ENCODE results near the gene HAUS7.

The HAUS7 gene

DNA sequence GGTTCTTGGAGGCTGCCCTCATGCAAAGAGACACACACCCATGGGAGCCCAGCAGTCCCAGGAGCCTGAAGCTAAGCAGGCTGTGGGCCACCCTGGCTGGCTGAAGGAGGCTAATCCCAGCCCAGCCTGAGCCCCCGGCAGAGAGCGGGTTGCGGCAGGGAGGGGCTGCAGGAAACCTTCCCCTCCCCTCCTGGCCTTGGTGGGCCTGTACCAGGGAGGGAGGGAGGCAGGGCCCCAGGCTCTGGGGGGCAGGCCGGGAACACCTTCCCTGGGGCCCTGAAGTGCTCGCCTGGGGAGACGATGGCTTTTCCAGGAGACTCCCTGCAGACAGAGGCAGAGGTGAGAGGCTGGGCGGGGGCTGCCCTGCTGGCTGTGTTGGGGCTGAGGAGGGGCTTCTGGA lies 28.1 kb upstream of the HAUS7 start:
- no peak for FAIRE-seq

DNA sequence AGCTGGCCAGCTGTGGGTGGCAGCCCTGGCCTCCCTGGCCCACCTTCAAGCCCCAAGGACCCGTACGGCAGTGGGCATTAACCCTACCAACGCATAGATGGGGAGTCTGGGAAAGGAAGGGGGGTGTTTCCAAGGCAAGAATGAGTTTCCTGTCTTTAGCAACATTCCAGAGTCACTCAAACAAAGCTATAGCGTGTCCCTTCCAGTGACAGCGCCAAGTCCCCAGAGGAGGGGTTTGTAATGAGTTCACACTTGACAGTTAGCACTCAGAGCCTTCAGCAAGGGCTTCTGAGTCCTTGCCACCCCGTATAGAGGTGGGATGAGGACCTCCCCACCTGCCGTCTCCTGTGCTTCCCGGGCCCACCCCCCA lies 26.2 kb upstream of the HAUS7 start:
- no peak for FAIRE-seq

DNA sequence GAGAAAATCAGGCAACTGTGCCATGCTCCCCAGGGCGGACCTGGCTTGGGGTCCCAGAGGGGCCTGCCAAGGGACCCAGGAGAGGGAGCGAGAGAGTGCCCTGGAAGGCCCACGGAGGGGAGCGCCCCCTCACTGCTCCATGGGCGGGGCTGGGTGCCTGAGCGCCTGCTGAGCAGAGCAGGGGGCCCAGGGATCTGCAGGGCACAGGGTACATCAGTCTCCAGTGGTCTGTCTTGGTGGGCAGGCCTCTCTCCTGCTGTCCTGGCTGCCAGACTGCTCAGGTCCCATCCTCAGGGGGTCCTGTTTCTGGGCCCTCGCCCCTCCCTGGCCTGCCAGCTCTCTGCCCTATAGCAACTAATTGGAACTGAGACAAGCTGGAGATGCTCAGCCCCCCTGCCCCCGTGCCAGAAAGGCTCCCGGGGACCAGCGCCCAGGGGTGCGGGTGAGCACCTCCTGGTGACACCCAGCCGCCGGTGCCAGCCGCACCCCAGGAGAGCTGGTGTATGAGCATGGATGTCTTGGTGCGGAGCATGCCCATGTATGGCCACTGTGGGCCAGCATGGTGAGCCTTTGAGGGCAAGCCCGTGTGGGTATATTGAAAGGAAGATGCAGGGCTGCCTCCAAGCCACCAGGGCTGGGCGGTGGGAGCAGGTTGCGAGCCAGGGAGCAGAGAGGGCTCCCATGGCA lies 25.7 kb upstream of the HAUS7 start:
- no peak for FAIRE-seq

DNA sequence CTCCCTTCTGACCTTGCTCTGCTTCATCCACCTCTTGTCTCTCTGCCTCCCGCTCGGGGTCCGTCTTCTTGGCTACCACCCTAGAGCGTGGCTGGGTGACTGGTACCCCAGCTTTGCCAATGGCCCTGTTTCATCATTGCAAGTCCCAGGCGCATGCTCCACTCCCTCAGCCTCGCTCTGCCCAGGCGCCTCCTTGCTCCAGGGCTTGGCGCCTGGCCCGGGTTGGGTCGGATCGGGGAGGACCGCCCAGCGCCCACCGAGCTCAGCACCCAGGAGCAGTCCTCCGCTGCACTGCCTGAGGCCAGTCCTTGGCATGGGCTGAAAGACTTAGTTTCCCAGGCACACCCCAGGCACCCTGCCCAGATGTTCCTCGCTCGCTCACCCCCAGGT lies 25.0 kb upstream of the HAUS7 start:
- FAIRE-seq = no peak

DNA sequence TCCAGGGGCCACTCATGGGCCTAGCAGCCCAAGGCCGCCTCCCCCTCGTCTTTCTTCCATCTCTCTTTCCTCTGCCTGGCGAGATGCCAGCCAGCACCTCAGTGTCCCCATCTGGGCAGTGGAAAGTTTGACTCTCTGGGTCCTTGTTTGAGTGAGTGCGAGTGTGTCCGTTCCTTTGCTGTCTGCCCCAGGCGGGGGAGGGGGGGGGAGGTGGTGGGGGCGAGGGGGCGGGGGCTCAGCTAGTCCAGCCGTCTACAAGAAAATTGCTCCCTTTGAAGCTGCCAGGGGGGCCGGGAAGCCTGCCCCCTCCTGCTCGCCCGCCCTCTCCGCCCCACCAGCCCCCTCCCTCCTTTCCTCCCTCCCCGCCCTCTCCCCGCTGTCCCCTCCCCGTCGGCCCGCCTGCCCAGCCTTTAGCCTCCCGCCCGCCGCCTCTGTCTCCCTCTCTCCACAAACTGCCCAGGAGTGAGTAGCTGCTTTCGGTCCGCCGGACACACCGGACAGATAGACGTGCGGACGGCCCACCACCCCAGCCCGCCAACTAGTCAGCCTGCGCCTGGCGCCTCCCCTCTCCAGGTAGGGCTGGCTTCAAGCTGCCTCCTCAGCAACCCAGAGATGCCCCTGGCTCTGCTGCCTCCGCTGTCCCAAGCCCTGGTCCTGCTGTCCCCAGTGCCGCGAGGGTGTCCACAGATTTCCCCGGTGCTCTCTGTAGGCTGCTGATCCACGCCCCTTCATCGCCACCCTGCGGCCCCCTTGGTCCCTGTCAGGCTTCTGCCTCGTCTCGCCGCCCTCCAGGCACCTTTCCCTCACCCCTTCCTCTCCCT lies 24.4 kb upstream of the HAUS7 start, which contains the start of gene BGN:
TSS of gene BGN (plus strand) at position 440 of the 821 bp plus-strand sequence. CDS start 9,652 bp downstream, outside the sequence.
- no peak for FAIRE-seq

DNA sequence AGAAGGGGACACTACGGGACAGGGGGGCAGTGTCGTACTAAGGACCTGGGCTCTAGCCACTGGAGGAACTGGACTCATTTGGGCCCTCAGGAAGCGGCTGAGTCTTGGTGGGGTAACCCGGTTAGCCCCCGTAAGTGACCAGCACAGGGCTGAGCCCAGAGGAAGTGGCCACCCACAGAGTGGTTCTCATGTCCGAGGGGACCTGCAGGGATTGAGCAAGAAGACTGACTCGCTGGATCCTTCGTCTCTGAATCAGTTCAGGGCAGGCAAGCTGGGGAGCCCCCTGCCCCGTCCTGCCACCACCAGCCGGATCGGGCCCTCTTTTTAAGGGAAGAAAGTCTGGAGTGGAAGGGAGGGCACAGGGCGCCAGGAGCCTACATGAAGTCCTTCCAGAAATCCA lies 23.7 kb upstream of the HAUS7 start:
- no peak for FAIRE-seq

DNA sequence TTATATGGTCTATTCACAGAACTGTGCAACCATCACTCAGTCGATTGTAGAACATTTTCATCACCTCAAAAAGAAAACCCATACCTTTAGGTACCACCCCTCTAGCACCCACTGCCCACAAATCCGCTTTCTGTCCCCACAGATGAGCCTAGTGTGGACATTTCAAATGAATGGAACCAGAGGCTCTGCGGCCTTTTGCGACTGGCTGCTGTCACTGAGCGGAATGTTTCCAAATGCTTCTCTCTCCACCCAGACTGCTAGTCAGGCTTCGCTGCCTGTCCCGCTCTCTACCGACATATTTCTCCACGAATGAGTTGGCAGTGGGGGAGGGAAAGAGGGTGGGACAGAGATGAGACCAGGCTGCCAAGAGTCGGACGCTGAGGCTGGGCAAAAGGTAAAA lies 22.7 kb upstream of the HAUS7 start:
- no peak for FAIRE-seq

DNA sequence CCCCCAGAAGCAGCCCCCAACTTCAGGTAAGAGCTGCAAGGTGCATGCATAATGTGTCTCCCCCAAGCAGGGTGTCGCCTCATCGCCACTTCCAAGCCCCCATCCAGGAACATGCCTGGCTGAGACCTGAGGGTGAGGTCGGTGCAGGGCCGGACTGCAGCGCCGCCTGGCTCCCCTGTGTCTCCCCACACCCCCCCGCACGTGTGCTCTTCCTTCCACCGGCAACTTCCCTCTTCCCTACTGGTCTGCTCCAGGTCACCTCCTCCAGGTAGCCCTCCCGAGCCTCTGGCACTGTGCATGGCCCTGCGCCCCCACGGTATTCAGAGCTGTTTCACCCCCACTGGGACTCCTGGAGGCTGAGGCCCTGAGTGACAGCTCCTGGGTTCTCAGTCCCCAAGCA lies 22.2 kb upstream of the HAUS7 start:
- FAIRE-seq = no peak

DNA sequence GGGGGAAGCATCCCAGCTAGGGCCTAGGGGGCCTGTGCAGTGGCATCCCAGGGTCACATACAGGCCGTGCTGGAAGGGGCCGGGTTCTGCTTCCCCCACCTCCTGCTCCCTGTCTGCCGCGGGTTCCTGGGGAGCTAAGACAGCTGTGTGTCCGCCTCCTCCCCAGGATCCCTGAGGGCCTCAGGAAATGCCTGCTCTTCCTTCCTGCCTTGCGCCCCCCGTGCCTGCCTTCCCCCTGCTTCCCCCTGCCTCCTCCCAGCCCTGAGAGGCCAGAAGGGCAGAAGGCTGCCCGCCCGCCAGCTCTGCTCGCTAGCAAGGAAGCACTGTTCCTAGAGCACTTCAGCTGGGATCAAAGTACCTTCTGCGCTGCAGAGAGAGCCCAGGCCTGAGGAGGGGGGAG lies 21.5 kb upstream of the HAUS7 start:
- FAIRE-seq = no peak

DNA sequence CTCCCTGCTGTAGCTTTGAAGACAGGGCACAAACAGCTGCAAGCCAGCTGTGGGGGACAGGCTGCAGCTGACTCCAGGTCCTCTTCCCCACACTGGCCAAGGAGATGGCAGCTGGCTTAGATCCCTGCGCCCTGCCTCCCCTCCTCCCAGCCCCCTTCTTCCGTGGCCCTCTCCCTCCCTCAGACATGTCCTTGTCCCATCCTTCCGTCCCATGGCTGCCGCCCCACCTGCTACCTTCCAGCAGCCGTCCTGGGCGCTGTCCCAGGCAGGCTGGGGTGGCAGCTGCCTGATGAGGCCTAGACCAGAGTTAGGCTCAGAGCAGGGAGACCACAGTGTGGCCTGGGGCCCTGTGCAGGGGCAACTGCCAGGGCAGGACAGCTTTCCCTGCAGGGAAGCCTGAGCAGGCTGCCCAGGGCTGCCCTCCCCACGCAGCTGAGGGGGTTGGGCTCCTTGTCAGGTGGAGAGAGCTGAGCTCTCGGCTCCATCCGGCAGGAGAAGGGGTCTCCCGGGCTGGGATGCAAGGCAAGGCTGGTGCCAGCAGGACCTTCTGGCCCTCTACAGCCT lies 21.1 kb upstream of the HAUS7 start:
- FAIRE-seq = no peak

DNA sequence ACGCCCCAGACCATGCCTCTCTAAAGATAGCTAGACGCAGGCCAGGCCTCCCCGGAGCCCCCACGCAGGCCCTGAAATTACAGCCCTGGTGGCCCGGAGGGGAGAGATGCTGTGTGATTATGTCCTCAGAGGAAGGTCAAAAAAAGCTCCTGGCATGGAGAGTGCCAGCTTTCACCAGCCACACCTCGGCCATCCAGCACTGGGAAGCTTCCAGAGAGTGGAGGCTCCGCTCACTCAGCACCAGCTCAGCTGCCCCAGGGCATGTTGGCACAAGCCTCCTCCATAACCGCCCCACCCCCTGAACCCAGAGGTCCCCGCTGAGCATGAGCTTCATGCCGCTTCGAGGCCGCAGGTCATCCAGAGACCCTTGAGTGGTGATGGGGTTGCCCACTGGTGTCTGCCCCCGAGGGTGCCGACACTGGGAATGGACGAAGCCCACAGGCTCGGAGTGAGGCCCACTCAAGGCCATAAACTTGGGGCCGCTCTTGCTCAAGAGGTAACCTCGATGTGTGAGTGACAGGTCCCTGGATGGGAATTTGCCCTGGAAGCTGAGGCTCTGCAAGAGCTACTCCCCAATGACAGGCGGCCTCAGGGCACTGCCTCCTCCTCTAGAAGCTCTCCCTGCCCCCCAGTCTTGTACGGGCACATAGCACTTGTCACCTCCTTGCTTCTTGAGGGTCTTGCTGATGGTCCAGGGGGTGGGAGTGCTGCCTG lies 20.0 kb upstream of the HAUS7 start:
- no peak for FAIRE-seq

DNA sequence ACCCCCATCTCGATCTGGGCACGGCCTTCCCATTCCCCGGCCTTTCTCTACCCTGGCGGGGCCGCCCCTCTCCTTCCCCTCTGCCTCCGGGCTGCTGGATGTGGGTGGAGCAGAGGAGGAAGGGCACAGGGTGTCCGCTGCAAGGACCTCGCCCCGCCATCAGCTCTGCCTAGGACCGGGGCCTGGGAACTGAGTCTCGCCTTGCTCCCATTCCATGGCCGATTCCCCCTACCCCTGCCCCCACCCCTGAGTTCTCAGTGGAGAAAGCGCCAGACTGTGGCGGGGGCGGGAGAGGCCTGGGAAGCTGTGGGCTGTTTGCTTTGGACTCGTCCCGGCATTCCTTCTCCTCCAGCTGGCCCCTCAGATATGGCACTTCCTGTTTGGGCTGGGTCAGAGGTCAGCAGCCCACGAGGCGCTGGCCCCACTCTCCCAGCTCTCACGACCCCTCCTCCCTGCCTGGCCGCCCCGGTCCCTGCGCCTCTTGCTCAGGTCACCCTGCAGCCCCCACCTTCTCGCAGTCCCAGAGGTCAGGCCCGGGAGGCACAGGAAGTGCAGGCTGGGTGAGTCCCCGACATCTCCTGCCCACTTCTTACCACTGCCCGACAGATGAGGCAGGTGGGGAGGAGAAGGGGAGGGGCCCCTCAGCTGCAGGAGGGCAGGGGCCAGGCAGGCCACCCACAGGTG lies 18.0 kb upstream of the HAUS7 start:
- no peak for FAIRE-seq

DNA sequence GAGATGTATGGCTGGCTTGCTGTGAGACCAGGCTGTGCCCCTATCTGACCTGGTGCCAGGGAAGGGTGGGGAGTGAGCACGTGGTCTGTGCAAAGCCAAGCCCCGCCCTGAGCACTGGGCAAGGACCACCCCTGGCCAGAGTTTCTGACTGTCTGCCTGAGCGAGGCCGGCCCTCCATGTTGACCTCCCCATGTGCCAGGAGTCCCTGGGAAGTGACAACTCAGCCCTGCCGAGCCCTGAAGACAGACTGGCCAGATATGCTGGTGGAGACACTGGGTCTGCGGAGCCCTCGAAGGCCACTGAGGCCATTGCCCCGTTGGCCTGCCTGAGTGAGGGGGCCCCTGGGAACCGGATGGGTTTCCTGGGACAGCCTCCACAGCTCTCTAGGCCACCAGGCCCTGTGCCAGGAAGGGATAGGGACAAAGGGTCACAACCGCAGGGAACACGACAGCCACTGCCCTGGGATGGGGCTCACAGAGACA lies 17.3 kb upstream of the HAUS7 start:
- no peak for FAIRE-seq

DNA sequence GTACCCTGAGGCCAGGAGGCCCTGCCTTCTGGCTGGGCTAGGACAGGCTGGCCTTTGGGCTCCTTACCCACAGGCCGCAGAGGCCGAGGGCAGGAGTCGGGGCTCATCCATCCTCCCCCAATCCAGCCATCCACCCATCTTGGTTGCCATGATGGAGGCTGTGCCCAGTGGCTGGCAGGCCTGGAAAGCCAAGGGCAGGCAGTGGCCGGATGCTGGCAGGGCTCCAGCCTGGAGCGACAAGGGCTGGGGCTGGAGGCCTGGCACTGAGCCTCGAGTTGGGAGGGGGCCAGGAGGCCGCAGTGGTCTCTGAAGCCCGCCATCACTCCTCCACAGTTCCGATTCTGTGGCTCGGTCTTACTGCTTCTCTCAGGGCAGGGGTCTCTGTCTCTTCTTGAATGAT lies 15.8 kb upstream of the HAUS7 start:
- no peak for FAIRE-seq

DNA sequence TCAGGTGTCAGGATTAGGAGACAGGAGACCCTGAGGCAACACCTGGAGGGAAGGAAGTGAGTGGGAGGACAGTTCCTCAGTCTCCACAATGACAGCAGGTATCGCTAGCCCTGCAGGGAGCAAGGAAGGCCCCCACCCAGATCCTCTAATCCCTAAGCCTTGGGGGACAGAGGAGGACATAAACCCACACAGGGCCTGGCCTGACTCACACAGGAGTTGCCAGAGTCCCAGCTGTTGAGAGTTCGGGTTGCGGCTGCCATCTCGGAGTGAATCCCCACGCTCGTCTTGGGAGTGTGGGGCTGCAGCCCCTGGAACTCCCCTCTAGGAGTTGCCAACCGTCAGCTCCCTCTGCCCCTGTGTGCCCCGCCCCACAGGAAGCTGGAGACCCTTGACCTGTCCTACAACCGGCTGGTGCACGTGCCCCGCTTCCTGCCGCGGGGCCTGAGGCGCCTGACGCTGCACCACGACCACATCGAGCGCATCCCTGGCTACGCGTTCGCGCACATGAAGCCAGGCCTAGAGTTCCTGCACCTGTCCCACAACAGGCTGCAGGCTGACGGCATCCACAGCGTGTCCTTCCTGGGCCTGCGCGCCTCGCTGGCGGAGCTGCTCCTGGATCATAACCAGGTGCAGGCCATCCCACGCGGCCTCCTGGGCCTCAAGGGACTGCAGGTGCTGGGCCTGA lies 15.2 kb upstream of the HAUS7 start:
- FAIRE-seq = no peak

DNA sequence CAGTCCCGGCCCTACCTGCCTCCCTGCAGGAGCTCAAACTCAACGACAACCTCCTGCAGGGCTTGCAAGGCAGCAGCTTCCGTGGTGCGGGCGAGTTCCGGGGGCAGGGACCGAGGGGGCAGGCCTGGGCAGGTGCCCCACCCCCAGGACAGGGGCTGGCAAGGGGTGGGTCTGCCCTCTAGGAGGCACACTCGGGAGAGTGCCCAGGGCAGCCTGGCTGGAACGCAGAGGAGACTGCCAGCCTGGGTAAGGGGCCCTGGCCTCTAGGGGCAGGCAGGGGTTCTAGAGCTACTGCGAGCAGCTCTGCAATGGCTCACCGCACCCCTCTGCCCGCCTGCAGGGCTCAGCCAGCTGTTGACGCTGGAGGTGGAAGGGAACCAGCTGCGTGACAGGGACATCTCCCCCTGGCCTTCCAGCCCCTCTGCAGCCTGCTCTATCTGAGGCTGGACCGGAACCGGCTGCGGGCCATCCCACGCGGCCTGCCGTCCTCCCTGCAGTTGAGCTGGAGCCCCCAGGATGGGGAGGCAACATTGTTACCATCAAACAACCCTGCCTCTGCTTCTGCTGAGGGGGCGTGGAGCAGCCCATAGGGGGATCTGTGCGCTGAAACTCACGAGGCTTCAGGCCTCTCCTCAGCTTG lies 12.1 kb upstream of the HAUS7 start:
- FAIRE-seq = no peak

DNA sequence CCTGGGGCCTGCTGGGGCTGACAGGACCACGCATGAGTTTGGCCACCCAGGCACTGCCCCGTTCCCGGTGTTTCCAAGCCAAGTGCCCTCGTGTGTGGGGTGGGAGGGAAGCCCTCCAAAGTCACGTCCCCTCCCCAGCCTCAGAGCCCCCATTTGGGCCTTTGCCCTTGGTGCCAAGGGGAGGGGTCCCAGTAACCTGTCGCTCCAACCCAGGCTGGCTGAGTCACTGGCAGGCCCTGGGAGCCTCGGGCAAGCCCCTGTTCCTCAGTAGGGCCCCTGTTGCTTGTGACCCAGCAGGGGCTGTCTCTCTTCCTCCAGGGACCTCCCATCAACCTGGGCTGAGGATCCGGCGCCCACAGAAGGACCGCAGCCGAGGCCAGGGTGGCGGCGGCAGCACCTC lies 10.7 kb upstream of the HAUS7 start:
- FAIRE-seq = no peak

DNA sequence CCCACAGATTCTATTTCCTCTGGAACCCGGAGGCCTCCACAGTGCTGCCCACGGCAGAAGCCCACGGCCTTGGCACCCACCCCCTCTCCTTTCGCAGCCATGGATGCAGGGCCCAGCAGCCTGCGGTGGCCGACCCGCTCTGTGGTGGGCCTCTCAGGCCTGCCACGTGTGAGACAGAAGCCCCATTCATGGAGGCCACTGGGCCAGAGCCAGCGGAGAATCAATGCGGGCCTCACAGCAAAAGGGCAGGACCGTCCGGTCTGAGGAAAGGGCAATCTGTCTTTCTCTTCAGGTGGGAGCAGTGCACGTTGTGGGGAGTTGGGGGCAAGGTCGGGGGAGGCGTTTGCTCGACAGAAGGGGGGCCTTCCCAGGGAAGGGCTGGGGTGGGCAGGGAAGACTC lies 8.4 kb upstream of the HAUS7 start:
- FAIRE-seq = no peak

DNA sequence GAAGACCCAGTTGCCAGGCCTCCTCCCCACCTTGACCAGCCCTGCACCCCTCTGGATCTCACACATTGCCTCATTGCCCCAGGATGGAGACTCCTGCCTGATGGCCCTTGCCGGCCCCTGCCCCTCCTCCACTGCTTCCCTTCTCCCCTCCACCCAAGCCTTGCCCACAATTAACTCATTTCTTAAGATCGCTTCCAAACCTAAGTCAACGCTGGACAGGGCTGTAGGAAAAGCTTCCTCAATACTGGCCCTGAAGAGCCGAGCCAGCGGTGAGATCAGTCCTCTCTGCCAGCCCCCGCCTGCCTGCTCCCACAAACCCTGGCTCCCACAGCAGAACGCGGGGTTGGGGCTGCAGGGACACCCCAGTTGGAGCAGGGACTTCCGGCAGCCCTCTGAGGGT lies 7.5 kb upstream of the HAUS7 start:
- FAIRE-seq = no peak

DNA sequence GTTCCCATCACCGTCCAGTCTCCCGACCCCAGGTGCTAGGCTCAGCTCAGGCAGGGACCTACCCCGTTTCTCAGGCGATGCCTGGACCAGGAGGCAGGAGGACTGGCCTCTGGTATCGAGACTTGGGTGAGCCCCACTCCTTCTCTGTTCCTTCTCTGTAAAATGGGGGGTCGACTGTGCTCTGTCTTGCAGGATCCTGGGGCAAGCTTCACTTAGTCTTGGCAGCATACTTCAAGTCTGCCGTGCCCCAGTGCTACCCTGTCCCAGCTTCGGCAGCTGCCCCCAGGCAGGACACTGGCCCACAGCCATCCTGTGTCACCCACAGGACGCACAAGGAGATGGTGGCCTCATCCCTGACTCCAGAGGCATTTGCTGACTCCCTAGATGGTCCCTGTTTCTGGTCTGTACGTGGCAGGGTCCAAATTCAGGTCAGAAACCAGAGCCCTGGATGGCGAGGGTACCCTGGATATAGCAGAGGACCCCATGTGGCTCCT lies 7.0 kb upstream of the HAUS7 start:
- FAIRE-seq = no peak

DNA sequence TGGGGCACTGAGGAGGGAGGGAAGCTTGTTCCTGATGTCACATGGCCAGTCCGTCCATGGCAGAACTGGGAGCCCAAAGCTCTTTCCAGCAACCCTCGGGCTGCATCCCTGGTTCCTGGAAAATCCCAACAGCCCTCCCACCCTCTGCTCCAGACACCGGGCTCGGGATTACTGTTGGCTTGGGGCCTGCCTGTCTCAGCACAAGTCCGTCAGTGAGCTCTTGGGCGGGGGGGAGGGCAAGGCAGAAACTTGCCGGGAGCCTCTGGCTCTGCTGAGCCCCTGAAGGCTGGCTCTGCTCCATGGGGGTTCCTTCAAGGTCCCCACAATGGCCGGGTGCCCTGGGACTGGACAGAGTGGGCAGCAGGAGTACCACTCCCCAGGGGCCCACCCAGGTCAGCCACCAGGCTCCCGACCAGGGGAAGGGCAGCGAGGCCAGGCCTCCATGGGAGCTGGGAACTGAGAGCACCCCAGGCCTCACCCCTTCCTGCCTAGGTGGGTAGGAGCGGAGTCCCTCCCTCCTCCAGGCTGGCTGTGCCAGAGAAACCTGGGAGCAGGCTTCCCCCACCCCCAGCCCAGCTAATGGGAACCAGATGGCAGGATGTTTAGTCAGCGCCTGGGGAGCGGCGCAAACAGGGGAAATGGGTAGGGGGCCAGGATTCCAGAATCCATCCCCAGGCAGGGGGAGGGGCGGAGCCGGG lies 6.4 kb upstream of the HAUS7 start:
- no peak for FAIRE-seq
